Esophagus mucosa (tissue), 1 donor: ENCODE results near the gene A2M. TPM values are rescaled to one million over a fixed set of nuclear protein-coding genes. Genes with fewer than 3 reads are reported as not detected.

Experiments
- ATAC-seq: fragments of 200-7000 bp; cut with Tn5 transposase; one replicate; pipeline ENCODE4 v1.9.1; 2020
- total RNA-seq: library from RNA; stranded (reverse); gene quantifications from one replicate; pipeline ENCODE4 v1.2.4, GENCODE V29; 2023
- donor health status: DM: yes; HTN: yes; CAD: no.

Gene A2M
- total RNA-seq, 1 donor from 2014 or later: 86.9 TPM

DNA sequence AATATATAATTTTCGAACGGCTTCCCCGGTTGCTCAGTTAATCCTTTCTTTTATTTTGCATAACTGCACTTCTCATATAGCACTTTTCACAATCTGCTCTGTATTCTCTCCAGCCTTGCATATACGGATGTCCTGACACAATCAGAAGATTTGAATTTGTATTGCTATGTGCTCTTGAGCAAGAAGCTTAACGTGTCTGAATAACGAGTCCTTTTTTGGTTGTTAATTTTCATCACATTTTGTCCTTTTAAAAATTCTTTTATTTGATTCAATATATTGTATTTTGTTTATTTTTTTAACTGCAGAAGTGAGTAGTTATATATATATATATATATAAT lies 17.6 kb downstream of the A2M start:
- ATAC-seq: no peak

- no peak for ATAC-seq
Measured at GRCh38 chr12:9096563-9097176, 19.0 kb downstream of the A2M start.

GRCh38 chr12:9095322-9095721 lies 20.4 kb downstream of the A2M start:
- ATAC-seq: no peak

DNA sequence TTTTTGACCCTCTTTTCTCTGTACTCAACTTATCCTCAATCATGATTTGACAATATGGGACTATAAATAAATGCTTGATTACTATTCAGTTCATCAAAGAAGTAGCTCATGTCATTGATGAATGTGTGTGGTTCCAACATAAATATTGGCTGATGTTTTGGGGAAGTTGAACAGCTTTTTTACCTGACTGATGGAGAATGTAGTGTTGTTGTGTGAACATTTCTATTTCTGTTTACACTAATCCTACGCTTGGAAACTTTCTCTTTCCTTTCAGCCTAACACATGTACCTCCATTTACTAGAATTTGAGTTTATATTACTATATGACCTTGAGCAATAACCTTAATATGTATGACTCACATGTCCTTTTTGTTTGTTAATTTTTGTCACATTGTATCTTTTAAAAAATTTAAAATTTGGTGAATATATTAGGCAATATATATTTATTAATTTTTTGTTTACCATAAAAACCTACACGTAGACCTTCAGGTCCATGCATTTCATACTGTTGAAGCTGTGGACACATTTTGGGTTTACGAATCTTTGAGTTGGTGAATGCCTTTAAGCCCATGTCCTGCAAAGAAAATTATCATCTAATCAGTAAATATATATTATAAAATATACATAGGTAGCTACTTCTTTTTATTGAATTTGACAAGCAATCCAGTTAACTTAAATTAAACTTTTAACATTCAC lies 21.1 kb downstream of the A2M start:
- no peak for ATAC-seq

GRCh38 chr12:9091891-9092598 lies 23.7 kb downstream of the A2M start:
- ATAC-seq: no peak

- ATAC-seq: no peak
Measured at GRCh38 chr12:9090220-9090619, 25.5 kb downstream of the A2M start.

DNA sequence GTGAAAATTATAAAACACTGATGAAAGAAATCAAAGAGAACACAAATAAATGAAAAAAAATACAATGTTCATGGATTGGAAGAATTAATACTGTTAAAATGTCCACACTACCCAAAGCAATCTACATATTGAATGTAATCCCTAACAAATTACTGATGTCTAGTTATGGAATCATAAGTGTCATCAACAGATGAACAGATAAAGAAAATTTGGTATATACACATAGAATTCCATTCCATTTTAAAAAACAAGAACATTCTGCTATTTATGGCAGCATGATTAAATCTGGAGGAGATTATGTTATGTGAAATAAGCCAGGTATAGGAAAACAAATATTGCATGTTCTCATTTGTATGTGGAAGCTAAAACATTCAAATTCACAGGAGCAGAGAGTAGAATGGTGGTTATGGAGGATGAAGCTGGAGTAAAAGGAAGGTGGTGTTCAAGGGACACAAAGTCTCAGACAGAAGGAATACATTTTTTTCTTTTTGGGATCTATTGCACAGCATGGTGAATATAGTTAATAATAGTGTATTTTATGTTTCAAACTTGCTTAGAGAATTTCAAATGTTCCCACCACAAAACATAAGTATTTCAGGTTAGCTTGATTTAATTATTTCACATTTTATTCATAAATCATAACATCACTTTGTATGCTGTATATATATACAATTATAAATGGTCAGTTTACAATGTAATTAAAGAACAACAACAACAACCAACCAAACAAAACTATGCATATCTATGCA lies 28.5 kb downstream of the A2M start:
- ATAC-seq: no peak

GRCh38 chr12:9086087-9086486 lies 29.6 kb downstream of the A2M start:
- ATAC-seq: no peak

- ATAC-seq: no peak
Measured at GRCh38 chr12:9084417-9084816, 31.3 kb downstream of the A2M start.

DNA sequence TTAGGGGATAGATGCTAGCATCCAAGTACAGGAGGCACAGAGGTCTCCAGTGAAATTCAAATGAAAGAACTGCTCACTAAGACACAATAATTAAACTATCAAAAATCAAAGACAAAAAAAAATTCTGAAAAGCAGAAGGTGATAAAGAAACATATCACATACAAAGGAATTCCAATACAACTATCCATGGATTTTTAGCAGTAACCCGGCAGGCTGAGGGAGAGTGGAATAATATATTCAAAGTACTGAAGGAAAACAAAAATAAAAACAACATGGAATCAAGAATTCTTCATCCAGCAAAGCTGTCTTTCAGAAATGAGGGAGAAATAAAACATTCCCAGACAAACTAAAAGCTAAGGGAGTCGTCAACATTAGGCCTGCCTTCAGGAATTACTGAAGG lies 31.9 kb downstream of the A2M start:
- ATAC-seq: no peak

DNA sequence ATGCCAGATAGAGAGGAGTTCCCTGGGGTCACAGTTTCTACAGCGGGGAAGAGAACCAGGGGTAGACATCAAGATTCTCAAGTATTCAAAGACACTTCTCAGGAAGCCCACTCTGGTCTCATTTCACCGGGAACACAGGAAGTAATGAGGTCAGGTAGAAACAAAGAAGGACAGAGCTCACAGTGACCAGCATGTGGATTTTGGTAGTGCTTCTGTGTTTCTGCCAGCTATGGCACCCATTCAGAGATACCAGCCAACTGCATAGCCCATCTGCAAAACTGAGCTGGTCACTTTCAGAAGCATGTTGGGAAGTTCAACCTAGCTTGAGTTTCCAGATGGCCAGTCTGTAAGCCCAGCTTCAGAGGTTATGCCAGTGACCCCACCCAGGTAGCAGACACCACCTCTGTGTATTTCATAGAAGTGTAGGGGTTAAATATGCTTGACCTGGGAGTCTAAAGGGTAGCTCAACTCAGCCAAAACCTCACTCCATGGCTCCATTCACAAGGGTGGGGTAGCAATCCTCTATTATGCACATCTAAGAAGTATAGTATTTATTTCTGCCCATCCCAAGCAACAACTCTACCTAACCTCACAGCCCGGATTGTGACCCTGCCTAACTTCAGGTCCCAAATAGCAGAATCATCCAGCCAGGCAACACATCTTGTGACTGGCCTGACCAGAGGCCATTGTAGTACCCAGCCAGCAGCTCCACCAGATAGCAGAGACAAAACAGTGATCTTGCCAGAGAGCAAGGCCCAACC lies 33.9 kb downstream of the A2M start:
- no peak for ATAC-seq

DNA sequence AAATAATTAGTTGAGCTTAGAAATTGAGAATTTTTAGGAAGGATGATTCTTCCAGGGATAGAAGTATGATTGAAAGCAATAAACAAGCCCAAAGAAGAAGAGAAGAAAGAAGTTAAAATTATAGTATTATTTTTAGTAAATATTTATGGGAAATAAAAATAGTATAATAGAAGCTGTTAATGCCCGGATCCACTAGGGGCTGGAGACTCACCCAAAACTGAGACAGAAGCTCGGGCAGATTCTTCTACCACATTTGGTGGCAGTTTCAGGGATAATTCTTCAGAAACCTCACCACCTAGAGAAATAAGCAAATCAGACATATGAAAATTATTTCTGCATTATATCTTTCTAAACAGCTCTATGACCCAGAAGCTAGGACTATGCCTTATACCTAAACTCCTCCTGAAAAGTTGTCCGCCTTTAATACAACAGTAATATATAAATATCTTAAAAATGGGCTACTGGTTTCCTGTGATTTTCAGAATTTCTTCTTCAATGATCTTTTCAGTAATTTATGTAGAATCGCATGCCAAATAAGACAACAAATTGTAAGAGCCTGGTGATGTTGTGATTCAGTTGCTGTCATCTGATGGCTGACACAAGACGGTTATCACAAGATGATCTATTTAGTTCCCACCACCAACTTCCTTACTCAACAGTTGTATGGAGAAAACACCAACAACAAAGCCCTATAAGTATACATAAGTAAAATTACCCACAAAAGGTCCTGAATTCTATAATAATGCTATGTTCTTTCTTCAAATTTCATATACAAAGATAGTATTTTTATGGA lies 35.6 kb downstream of the A2M start:
- ATAC-seq: no peak

DNA sequence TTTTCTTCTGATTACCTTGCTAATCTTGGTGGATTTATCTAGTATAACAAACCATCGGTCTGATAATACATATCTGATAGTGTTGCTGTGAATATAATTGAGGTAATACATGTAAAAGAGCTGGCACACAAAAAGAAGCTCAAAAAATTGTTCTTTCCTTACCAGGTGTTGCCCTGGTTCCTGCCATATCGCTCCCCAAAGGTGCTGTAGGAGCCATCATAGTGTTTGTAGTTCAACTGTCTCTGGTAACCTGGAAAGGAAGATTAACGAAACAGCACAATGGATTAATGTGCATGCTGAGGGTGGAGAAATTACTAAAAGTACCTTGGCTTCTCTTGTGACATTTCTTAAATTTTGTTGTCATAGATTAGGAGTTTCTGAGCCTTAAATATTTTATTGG lies 36.6 kb downstream of the A2M start:
- ATAC-seq: no peak

DNA sequence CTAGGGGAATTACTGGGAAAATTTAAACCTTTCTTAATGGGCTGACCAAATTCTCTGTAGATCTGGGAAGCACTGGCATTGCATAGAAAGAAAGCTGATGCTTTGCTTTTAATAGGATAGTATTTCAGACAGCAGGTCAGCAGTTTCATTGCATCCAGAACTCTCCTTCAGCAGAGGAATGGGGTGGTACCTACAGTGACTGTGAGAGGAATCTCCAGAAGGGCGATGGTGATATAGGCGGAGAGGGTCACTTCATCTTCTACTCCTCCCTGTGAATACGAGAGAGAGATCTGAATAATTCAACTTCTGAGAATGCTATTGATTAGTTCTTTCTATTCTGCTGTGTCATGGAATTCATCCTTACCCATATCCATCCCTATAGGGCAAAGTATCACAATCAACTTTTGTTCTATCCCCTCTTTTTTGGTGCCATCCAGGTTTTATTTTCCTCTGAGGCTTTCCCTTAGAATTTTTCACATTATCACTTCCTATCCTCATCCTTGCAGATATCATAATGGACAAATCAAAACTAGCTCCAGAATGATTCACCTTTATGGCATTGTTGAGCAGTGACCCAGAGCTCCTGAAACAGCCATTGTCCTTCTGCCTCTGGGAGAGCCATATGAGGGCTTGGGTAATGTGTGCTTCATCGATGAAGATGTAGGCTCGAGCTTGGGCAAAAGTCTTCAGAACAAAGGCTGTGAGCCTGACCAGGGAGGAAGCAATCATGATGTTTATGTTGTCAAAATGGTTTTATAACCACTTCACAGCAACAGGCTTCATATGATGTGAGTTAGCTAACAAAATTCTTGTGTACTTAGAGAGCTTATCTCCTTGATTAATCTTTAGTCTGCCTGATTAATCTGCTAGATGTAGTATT lies 38.3 kb downstream of the A2M start:
- no peak for ATAC-seq

GRCh38 chr12:9076733-9077132 lies 39.0 kb downstream of the A2M start:
- no peak for ATAC-seq

DNA sequence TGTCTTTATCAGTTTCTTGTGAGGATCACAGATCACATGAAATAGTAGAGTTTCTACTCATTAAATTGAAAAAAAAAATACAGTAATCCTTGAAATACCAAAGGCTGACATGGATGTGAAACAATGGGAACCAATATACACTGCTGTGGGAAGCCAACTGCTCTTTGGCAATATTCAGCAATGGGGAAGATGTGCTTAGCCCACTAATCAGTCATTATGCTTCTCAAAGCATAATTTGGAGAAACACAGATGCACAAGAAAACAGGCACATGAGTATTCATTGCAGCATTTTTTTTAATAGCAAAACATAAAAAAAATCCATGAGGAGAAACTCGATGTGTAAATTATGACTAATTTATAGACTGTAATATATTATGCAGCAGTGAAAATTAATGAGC lies 40.6 kb downstream of the A2M start:
- no peak for ATAC-seq

- no peak for ATAC-seq
Measured at GRCh38 chr12:9074484-9075137, 41.1 kb downstream of the A2M start.

DNA sequence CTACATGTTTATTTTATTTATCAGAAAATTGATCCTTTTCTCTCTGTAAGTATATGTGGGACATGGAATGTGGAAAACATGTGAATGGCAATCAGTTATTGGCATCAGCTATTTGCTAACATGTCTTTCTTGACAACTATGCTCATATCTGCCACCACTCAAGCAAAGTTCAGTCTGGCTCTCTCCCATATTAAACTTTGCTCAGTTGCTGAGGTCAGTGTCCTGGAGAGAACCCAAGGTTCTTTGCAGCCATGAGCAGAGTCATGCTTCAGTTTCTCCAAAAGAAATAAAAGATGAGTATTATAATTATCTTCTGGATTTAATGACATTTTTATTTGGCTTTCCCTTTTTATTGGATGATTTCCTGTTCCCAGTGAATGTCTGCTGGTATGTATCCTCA lies 42.6 kb downstream of the A2M start:
- no peak for ATAC-seq

DNA sequence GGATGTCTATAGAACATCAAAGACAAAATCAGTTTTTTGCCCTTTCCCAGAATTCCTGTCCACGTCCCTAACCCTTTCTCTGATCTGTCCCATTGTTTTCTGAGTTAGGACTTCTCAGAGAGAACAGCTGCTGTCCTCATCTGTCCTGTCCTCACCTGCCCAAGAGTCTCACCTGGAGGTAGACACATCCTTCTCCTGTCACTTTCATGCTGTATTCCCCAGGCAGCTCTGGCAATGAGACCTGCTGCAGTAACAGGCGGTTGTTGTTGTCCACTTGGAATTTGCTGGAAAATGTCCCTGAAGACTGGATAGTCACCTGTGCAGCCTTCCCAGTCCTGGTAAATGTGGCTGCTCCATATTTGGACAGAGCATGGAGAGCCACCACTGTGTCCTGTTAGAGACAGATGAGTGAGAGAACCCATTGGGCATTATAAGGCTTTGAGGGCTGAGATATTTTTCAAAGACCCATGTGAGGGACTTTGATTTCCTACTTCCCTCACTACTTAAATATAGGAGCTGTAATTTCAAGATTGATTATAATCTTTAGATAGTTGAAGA lies 43.2 kb downstream of the A2M start:
- ATAC-seq: no peak

DNA sequence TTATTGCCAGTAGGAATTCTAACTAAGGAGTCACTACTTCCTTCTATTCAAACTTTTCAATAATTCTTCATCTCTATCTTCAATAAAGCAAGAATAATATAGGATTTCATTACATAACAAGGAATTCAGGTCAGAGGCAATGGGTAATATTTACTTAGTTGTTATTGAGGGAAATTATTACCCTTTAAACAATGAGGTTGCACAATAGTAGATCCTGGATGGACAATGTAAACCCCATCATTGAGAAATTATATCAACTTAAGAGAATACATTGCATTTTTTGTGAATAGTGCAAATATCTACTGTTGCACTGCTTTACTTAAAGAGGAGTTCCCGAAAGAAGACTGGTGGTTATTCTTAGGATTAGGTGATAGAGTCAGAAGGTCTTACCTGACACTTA lies 43.8 kb downstream of the A2M start:
- ATAC-seq: no peak
